ENCODE data around the gene NPL. TPM values are rescaled to one million over a fixed set of nuclear protein-coding genes. Genes with fewer than 3 reads are reported as not detected.

Gene NPL
- total RNA-seq, 1 donor from 2014 or later, result 9.1 TPM

DNA sequence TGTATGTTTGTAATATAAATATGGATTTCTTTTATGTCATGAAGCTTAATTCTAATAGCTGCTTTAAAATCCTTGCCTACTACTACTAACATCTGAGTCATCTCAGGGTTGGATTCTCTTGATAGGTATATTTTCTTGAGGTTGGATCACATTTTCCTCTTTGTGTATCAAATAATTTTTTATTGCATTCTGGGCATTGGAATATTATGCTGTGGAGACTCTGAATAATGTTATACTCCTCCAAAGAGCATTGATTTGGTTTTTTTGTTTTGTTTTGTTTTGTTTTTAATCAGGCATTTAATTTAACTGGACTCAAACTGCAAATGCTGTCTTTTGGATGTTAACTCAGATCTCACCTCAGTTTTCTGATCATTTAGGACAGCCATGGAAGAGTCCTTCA, 57.5 kb downstream of the NPL start:
- no peaks in the 10 kb centered on the region for H3K27me3 Mint-ChIP-seq (ENCODE audit: low read depth)
- H3K4me1 Mint-ChIP-seq, result peaks cover 39% of the 10 kb centered on the region
- TF ChIP-seq, protein P1, sequence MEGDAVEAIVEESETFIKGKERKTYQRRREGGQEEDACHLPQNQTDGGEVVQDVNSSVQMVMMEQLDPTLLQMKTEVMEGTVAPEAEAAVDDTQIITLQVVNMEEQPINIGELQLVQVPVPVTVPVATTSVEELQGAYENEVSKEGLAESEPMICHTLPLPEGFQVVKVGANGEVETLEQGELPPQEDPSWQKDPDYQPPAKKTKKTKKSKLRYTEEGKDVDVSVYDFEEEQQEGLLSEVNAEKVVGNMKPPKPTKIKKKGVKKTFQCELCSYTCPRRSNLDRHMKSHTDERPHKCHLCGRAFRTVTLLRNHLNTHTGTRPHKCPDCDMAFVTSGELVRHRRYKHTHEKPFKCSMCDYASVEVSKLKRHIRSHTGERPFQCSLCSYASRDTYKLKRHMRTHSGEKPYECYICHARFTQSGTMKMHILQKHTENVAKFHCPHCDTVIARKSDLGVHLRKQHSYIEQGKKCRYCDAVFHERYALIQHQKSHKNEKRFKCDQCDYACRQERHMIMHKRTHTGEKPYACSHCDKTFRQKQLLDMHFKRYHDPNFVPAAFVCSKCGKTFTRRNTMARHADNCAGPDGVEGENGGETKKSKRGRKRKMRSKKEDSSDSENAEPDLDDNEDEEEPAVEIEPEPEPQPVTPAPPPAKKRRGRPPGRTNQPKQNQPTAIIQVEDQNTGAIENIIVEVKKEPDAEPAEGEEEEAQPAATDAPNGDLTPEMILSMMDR (conservative IDR thresholded peaks at IDR 0.05), result no peak
- peaks cover 34% of the 10 kb centered on the region for H3K36me3 Mint-ChIP-seq (ENCODE audit: low read depth)
- no peaks in the 10 kb centered on the region for H3K9me3 Mint-ChIP-seq
- no peak overlapping the region for H3K4me3 Mint-ChIP-seq
- H3K27ac Mint-ChIP-seq (ENCODE audit: unreplicated experiment), result no peak overlapping the region
- DNase-seq (ENCODE audit: low read depth, low spot score), result no peak

DNA sequence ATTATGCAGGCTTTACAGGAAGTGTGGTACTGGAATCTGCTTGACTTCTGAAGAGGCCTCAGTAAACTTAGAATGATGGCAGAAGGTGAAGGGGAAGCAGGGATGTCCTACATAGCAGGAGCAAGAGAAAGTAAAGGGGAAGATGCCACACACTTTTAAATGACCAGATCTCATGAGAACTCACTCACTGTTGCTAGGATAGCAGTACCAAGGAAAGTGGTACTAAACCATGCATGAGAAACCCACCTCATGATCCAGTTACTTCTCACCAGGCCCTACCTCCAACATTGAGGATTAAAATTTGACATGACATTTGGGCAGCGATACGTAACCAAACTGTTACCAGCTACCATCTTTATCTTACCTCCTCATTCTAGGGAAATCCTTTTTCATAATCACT, 59.2 kb downstream of the NPL start:
- H3K4me3 Mint-ChIP-seq, result no peak overlapping the region
- DNase-seq (ENCODE audit: low read depth, low spot score), result no peak
- no peaks in the 10 kb centered on the region for H3K9me3 Mint-ChIP-seq

DNA sequence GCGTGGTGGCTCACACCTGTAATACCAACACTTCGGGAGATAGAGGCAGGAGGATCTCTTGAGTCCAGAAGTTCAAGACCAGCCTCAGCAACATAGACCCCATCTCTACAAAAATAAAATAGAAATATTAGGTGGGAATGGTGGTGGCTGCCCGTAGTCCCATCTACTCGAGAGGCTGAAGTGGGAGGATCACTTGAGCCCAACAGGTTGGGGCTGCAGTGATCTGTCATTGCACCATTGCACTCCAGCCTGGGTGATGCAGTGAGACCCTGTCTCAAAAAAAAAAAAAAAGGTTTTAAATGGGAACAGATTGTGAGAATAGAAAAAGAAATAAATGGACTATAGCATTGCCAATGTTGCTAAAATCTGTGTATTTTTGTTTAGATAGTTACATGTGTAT, 60.7 kb downstream of the NPL start:
- TF ChIP-seq, protein P1 (conservative IDR thresholded peaks at IDR 0.05), result no peak
- no peak overlapping the region for H3K4me3 Mint-ChIP-seq
- no peaks in the 10 kb centered on the region for H3K27me3 Mint-ChIP-seq (ENCODE audit: low read depth)
- no peak overlapping the region for H3K27ac Mint-ChIP-seq (ENCODE audit: unreplicated experiment)
- H3K9me3 Mint-ChIP-seq, result no peaks in the 10 kb centered on the region
- peaks cover 36% of the 10 kb centered on the region for H3K36me3 Mint-ChIP-seq (ENCODE audit: low read depth)
- DNase-seq (ENCODE audit: low read depth, low spot score), result no peak
- H3K4me1 Mint-ChIP-seq, result peaks cover 39% of the 10 kb centered on the region

More for the DNA sequence above, 59.2 kb downstream of the NPL start:
- TF ChIP-seq, protein P1 (conservative IDR thresholded peaks at IDR 0.05), result no peak
- peaks cover 34% of the 10 kb centered on the region for H3K36me3 Mint-ChIP-seq (ENCODE audit: low read depth)
- no peaks in the 10 kb centered on the region for H3K27me3 Mint-ChIP-seq (ENCODE audit: low read depth)
- H3K4me1 Mint-ChIP-seq, result peaks cover 33% of the 10 kb centered on the region
- H3K27ac Mint-ChIP-seq (ENCODE audit: unreplicated experiment), result no peak overlapping the region

GRCh38 chr1:182851825-182852224, 62.3 kb downstream of the NPL start:
- H3K27me3 Mint-ChIP-seq (ENCODE audit: low read depth), result no peaks in the 10 kb centered on the region
- peaks cover 34% of the 10 kb centered on the region for H3K36me3 Mint-ChIP-seq (ENCODE audit: low read depth)
- H3K4me1 Mint-ChIP-seq, result peaks cover 35% of the 10 kb centered on the region
- TF ChIP-seq, protein P1 (conservative IDR thresholded peaks at IDR 0.05), result no peak
- no peak for DNase-seq (ENCODE audit: low read depth, low spot score)
- no peaks in the 10 kb centered on the region for H3K9me3 Mint-ChIP-seq
- H3K4me3 Mint-ChIP-seq, result no peak overlapping the region
- no peak overlapping the region for H3K27ac Mint-ChIP-seq (ENCODE audit: unreplicated experiment)

DNA sequence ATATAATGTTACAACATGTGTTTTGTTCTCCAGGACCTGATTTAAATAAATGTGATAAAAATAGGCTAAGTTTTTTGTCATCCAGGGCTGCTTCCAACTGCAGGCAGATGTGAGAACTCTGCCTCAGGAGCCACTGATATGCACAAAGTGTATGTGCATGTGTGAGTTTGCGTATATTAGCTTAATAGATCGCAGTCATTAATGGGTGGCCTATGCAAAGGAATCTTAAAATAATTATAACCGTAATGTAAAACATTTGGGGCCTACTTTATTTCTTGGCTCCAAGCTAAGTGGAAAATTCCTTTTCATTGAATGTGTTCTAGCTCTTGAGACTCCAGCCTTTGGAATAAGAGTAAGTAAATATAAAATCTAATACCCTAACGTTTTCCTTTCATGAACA, 66.3 kb downstream of the NPL start:
- Mint-ChIP-seq H3K9me3 (no peaks in the 10 kb centered on the region), H3K36me3 (ENCODE audit: low read depth) (peaks cover 29% of the 10 kb centered on the region), H3K27ac (ENCODE audit: unreplicated experiment) (no peak overlapping the region)

More for the DNA sequence above, 66.3 kb downstream of the NPL start:
- TF ChIP-seq, protein P1 (conservative IDR thresholded peaks at IDR 0.05), result no peak
- Mint-ChIP-seq H3K27me3 (ENCODE audit: low read depth) (no peaks in the 10 kb centered on the region), H3K4me3 (no peak overlapping the region), H3K4me1 (peaks cover 21% of the 10 kb centered on the region)
- no peak for DNase-seq (ENCODE audit: low read depth, low spot score)

Data from neural crest cell (in vitro differentiated cells).